Prostate gland (tissue), 2 donors: Measurements from ENCODE around the gene LRRC43.

Experiments used
- CTCF ChIP-seq, 4 experiments: fragments of 200-600 bp in 2 of 4; fragments of 450-650 bp in 2 of 4; sonication (generic) in 2 of 4; IDR thresholded peaks; 1 replicate in 3 of 4; 2 replicates in 1 of 4; pipeline ENCODE4 v1.5.1; 2016 to 2019; ENCODE audit warnings: antibody characterized with exemption in 4 of 4, mild to moderate bottlenecking in 2 of 4, moderate library complexity in 2 of 4
- POLR2AphosphoS5 ChIP-seq: sonication (generic); formaldehyde crosslinking; IDR thresholded peaks from one replicate; pipeline ENCODE4 v1.6.1; 2017; ENCODE audit warnings: antibody characterized with exemption

DNA sequence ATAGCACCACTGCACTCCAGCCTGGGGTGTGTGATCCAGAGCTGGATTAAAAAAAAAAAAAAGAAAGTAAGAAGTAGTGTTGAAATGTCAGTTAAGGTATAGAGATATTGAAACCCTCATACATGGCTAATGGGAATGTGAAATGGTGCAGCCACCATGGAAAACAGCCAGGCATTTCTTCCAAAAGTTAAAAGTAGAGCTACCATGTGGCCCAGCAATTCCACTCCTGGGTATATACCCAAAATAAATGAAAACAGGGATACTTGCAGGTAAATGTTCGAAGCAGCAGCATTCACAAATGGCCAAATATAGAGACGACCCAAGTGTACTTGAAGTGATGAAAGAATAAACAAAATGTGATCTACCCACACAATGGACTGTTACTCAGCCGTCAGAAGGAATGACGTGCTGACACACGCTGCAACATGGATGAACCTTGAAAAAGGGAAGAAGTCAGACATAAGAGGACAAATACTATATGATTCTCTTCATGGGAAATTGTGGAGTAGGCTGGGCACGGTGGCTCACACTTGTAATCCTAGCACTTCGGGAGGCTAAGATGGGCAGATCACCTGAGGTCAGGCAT lies 24.1 kb upstream of the LRRC43 start:
- TF ChIP-seq CTCF (IDR thresholded peaks at IDR 0.05): no peak
- no peak for TF ChIP-seq POLR2AphosphoS5
